ENCODE results near the gene LIFR.
"Not testable (repeated sequence)": the region's sequence is repeated elsewhere in the genome, so short reads cannot be mapped to it uniquely, and the experiment has no call there.

The LIFR gene

GRCh38 chr5:38556599-38557307, at the start of gene LIFR:
Gene LIFR (minus strand): TSS chr5:38556646. CDS start chr5:38530647, 25,999 bp downstream.
- peak; percentile 27 for DNase-seq (ENCODE audit: low read depth)

- DNase-seq (ENCODE audit: low read depth): no peak
Observed at GRCh38 chr5:38605610-38606009, 49.2 kb upstream of the LIFR start.

GRCh38 chr5:38603691-38604090, 47.2 kb upstream of the LIFR start:
- no peak for DNase-seq (ENCODE audit: low read depth)

- DNase-seq (ENCODE audit: low read depth): no peak
Observed at GRCh38 chr5:38602641-38603040, 46.2 kb upstream of the LIFR start.

- no peak for DNase-seq (ENCODE audit: low read depth)
Observed at GRCh38 chr5:38601863-38602298, 45.4 kb upstream of the LIFR start.

- DNase-seq (ENCODE audit: low read depth): no peak
Observed at GRCh38 chr5:38601133-38601862, 44.9 kb upstream of the LIFR start.

- DNase-seq (ENCODE audit: low read depth): no peak
Observed at GRCh38 chr5:38600329-38601045, 44.0 kb upstream of the LIFR start.

GRCh38 chr5:38599751-38600150, 43.3 kb upstream of the LIFR start:
- not testable (repeated sequence) for DNase-seq (ENCODE audit: low read depth)

- no peak for DNase-seq (ENCODE audit: low read depth)
Observed at GRCh38 chr5:38598994-38599617, 42.7 kb upstream of the LIFR start.

- no peak for DNase-seq (ENCODE audit: low read depth)
Observed at GRCh38 chr5:38598296-38598993, 42.0 kb upstream of the LIFR start.

GRCh38 chr5:38596981-38597380, 40.5 kb upstream of the LIFR start:
- DNase-seq (ENCODE audit: low read depth): no peak

GRCh38 chr5:38595132-38595745, 38.8 kb upstream of the LIFR start:
- DNase-seq (ENCODE audit: low read depth): no peak

GRCh38 chr5:38593959-38594358, 37.5 kb upstream of the LIFR start:
- DNase-seq (ENCODE audit: low read depth): no peak

GRCh38 chr5:38591523-38591849, 35.0 kb upstream of the LIFR start:
- no peak for DNase-seq (ENCODE audit: low read depth)

- no peak for DNase-seq (ENCODE audit: low read depth)
Observed at GRCh38 chr5:38590838-38591522, 34.5 kb upstream of the LIFR start.

- no peak for DNase-seq (ENCODE audit: low read depth)
Observed at GRCh38 chr5:38589629-38590028, 33.2 kb upstream of the LIFR start.

- no peak for DNase-seq (ENCODE audit: low read depth)
Observed at GRCh38 chr5:38585816-38586215, 29.4 kb upstream of the LIFR start.

- DNase-seq (ENCODE audit: low read depth): no peak
Observed at GRCh38 chr5:38583500-38583899, 27.1 kb upstream of the LIFR start.

- no peak for DNase-seq (ENCODE audit: low read depth)
Observed at GRCh38 chr5:38582975-38583319, 26.5 kb upstream of the LIFR start.

GRCh38 chr5:38582293-38582974, 26.0 kb upstream of the LIFR start:
- no peak for DNase-seq (ENCODE audit: low read depth)
